K562 (cell line): ENCODE measurements around the gene FARP1.

ENCODE experiments used
- NFATC3 ChIP-seq: fragments of 450-650 bp; IDR thresholded peaks from 2 replicates; pipeline ENCODE4 v1.6.1; 2017; ENCODE audit warnings: mild to moderate bottlenecking
- NR2C1 ChIP-seq, 2 experiments: fragments of 450-650 bp; IDR thresholded peaks; 2 replicates each; pipeline ENCODE4 v1.6.1; 2017; ENCODE audit warnings: mild to moderate bottlenecking in 2 of 2, antibody characterized with exemption in 1 of 2, inconsistent platforms in 1 of 2, missing compliant biosample characterization in 1 of 2, missing genetic modification characterization in 1 of 2
- ZNF717 ChIP-seq: fragments of 250-450 bp; sonication (Bioruptor Pico); IDR thresholded peaks from 2 replicates; pipeline ENCODE4 v1.5.0; 2021
- TF ChIP-seq, protein P1 (sequence below), 3 experiments: IDR thresholded peaks in 2 of 3; conservative IDR thresholded peaks in 1 of 3; 2 replicates each; pipeline ENCODE4 v1.5.1; 2011 to 2012; ENCODE audit warnings: low read length in 3 of 3, mild to moderate bottlenecking in 3 of 3, control low read depth in 2 of 3, improper control_type of control experiment in 1 of 3, inconsistent platforms in 1 of 3, low read depth in 1 of 3, mixed read lengths in 1 of 3, moderate library complexity in 1 of 3; ENCODE audit not compliant: insufficient read depth in 2 of 3
- TF ChIP-seq, protein P2 (sequence below): fragments of 250-450 bp; sonication (Bioruptor Pico); IDR thresholded peaks from 2 replicates; pipeline ENCODE4 v1.8.0; 2021; ENCODE audit warnings: mild to moderate bottlenecking, moderate library complexity

- no peak for TF ChIP-seq ZNF717 (CRISPR knock-in tag)
- TF ChIP-seq, protein P1, sequence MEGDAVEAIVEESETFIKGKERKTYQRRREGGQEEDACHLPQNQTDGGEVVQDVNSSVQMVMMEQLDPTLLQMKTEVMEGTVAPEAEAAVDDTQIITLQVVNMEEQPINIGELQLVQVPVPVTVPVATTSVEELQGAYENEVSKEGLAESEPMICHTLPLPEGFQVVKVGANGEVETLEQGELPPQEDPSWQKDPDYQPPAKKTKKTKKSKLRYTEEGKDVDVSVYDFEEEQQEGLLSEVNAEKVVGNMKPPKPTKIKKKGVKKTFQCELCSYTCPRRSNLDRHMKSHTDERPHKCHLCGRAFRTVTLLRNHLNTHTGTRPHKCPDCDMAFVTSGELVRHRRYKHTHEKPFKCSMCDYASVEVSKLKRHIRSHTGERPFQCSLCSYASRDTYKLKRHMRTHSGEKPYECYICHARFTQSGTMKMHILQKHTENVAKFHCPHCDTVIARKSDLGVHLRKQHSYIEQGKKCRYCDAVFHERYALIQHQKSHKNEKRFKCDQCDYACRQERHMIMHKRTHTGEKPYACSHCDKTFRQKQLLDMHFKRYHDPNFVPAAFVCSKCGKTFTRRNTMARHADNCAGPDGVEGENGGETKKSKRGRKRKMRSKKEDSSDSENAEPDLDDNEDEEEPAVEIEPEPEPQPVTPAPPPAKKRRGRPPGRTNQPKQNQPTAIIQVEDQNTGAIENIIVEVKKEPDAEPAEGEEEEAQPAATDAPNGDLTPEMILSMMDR (IDR thresholded peaks at IDR 0.05 in 2 of 3, conservative IDR thresholded peaks at IDR 0.05 in 1 of 3; ENCODE audit: insufficient read depth in 2 of 3, low read depth in 1 of 3, low read length in 3 of 3), result no peak
- TF ChIP-seq, protein P2, sequence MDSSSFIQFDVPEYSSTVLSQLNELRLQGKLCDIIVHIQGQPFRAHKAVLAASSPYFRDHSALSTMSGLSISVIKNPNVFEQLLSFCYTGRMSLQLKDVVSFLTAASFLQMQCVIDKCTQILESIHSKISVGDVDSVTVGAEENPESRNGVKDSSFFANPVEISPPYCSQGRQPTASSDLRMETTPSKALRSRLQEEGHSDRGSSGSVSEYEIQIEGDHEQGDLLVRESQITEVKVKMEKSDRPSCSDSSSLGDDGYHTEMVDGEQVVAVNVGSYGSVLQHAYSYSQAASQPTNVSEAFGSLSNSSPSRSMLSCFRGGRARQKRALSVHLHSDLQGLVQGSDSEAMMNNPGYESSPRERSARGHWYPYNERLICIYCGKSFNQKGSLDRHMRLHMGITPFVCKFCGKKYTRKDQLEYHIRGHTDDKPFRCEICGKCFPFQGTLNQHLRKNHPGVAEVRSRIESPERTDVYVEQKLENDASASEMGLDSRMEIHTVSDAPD (CRISPR knock-in tag), result no peak
- TF ChIP-seq NFATC3, result no peak
- no peak for TF ChIP-seq NR2C1 (IDR thresholded peaks at IDR 0.05)
- TF ChIP-seq NR2C1 (tag; IDR thresholded peaks at IDR 0.05), result no peak
These were observed 156.5 kb downstream of the FARP1 start for GRCh38 chr13:98299235-98299965.
